Measurements from ENCODE around the gene PAX9.

Gene PAX9

GRCh38 chr14:36661506-36662257 is at the start of gene PAX9:
PAX9 (plus strand) TSS chr14:36661860; CDS start chr14:36662090, 230 bp downstream.
- DNase-seq (ENCODE audit: low spot score): peak; percentile 63
- TF ChIP-seq CTCF (IDR thresholded peaks at IDR 0.05; ENCODE audit: extremely low read depth, missing control alignments): no peak

- TF ChIP-seq CTCF (IDR thresholded peaks at IDR 0.05; ENCODE audit: extremely low read depth, missing control alignments): no peak
- no peak for DNase-seq (ENCODE audit: low spot score)
Observed at GRCh38 chr14:36617824-36618223, 43.8 kb upstream of the PAX9 start.

GRCh38 chr14:36618641-36619040 is 43.0 kb upstream of the PAX9 start:
- no peak for DNase-seq (ENCODE audit: low spot score)
- TF ChIP-seq CTCF (IDR thresholded peaks at IDR 0.05; ENCODE audit: extremely low read depth, missing control alignments): no peak

GRCh38 chr14:36619131-36619530 is 42.5 kb upstream of the PAX9 start:
- no peak for TF ChIP-seq CTCF (IDR thresholded peaks at IDR 0.05; ENCODE audit: extremely low read depth, missing control alignments)
- no peak for DNase-seq (ENCODE audit: low spot score)

GRCh38 chr14:36619853-36620252 is 41.8 kb upstream of the PAX9 start:
- no peak for DNase-seq (ENCODE audit: low spot score)
- TF ChIP-seq CTCF (IDR thresholded peaks at IDR 0.05; ENCODE audit: extremely low read depth, missing control alignments): no peak

GRCh38 chr14:36625014-36625413 is 36.6 kb upstream of the PAX9 start:
- no peak for DNase-seq (ENCODE audit: low spot score)
- no peak for TF ChIP-seq CTCF (IDR thresholded peaks at IDR 0.05; ENCODE audit: extremely low read depth, missing control alignments)

GRCh38 chr14:36625436-36625835 is 36.2 kb upstream of the PAX9 start:
- TF ChIP-seq CTCF (IDR thresholded peaks at IDR 0.05; ENCODE audit: extremely low read depth, missing control alignments): no peak
- no peak for DNase-seq (ENCODE audit: low spot score)
